ENCODE results near the gene GRM4.

The GRM4 gene

DNA sequence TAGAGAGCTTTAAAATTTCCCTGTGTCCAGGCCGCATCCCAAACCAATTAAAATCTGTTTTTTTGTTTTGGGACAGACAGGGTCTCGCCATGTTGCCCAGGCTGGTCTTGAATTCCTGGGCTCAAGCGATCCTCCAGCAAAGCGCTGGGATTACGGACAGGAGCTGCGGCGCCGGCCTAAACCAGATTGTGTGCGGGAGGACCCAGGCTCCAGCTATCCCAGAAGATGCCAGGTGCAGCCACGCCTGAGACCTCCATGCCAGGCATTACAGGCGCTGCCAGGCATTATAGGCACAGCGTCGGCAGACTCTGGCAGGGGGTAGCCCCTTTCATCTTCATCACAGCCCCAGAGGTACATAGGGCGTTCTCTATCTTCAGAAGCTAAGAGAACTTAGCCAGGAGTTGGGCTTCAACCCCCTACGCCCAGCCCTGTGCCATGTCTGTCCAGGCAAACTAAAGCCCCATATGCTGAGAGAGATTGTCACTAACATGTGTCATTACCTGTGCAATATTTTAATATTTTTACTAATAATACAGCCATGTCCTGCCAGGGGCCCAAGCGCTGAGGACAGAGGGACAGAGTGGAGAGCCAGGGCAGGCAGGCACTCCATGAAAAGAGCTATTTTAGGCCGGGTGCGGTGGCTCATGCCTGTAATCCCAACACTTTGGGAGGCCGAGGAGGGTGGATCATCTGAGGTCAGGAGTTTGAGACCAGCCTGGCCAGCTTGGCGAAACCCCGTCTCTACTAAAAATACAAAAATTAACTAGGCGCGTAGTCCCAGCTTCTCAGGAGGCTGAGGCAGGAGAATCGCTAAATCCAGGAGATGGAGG, 9.8 kb upstream of the GRM4 start:
- 94% methylated on average over 24 of the region's 24 CpGs for WGBS
- Histone ChIP-seq H3K4me1 (ENCODE audit: insufficient read depth, low read length) (peaks cover 5% of the 10 kb centered on the region; the same call in 1 of the 2 replicates), H3K27me3 (ENCODE audit: insufficient read depth, low read length) (peaks cover 48% of the 10 kb centered on the region), H3K9ac (ENCODE audit: low read depth, low read length) (no peak overlapping the region), H3K9me3 (ENCODE audit: insufficient read depth, low read depth, low read length) (peaks cover 9% of the 10 kb centered on the region), H3K4me3 (ENCODE audit: low read length) (peak overlapping the region; percentile 54; the same call in 1 of the 2 replicates), H3K27ac (ENCODE audit: low read depth, low read length) (no peak overlapping the region), H3K36me3 (ENCODE audit: insufficient read depth, low read length) (no peaks in the 10 kb centered on the region)

DNA sequence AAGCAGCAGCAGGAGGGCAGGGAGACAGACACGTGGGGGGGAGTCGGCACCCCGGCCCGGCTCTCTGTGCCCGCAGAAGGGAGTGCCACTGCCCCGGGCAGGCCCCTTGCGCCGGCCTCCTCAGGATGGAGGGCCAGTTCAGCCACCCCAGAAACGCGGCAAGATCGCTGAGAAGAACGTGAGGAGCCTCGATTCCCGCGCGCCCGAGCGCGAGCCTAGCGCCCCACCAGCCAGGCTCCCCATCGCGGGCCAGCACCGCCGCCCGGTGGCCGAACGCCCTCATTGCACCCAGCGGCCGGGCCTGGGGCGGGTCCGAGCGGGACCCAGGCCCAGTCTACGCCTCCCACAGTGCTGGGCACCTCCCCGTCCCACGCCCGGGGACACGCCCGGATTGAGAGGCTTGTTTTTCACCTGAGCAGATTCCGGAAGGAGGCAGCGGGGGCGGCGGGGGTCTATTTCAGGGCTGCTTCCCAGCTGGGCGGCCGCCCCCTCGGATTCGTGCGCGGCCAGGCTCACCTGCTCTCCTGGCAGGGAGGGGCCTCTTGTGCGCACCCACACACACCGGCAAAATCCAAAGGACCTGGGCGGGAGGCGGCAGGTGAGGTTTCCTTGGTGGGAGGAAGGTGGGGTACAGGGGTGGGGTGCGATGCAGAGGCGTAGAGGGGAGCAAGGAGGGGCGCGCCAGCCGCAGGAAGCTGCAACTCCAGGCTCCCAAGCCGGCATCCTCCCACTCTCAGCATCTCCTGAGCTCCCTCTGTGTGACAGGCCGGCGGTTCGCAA, 9.0 kb upstream of the GRM4 start:
- Histone ChIP-seq H3K36me3 (ENCODE audit: insufficient read depth, low read length) (no peaks in the 10 kb centered on the region), H3K4me3 (ENCODE audit: low read length) (peak overlapping the region; percentile 54), H3K9me3 (ENCODE audit: insufficient read depth, low read depth, low read length) (peaks cover 5% of the 10 kb centered on the region; the same call in 1 of the 2 replicates), H3K27me3 (ENCODE audit: insufficient read depth, low read length) (peaks cover 51% of the 10 kb centered on the region), H3K9ac (ENCODE audit: low read depth, low read length) (no peak overlapping the region), H3K27ac (ENCODE audit: low read depth, low read length) (no peak overlapping the region), H3K4me1 (ENCODE audit: insufficient read depth, low read length) (peaks cover 9% of the 10 kb centered on the region)
- WGBS, result 19% methylated on average over 61 of the region's 61 CpGs

DNA sequence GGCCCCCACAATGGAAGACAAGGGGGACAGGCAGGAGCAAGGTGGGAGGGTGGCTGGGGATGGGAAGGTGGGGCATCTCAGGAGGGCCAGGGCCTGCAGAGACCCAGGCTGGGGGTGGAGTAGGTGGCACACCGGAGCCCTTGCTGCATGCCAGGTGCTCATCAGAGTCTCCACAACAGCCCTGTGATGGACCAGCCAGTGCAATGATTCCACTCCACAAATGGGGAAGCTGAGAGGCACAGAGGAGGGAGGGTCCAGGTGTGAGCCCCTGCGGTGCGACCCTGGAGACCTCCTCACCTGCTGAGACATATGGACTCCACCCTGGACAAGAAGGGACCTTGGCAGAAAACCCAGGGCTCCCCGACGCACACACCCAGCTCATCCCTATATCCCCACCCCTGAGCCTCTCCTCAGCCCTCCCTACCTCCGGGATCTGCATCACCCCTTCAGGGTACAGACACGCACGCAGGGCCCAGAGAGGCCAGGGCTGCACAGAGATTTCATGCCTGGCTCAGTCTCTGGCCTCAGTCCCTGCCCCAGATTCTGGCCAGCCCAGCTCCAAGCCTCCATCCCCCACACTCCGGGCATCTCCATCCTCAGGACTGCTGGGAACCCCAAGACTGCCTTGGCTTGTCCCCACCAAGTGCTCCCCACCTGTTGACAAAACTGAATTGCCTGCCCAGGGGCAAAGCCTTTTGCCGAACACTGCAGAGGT, 7.1 kb upstream of the GRM4 start:
- Histone ChIP-seq H3K9me3 (ENCODE audit: insufficient read depth, low read depth, low read length) (no peaks in the 10 kb centered on the region), H3K4me3 (ENCODE audit: low read length) (no peak overlapping the region), H3K27ac (ENCODE audit: low read depth, low read length) (no peak overlapping the region), H3K4me1 (ENCODE audit: insufficient read depth, low read length) (peaks cover 15% of the 10 kb centered on the region), H3K36me3 (ENCODE audit: insufficient read depth, low read length) (no peaks in the 10 kb centered on the region), H3K9ac (ENCODE audit: low read depth, low read length) (no peak overlapping the region), H3K27me3 (ENCODE audit: insufficient read depth, low read length) (peaks cover 51% of the 10 kb centered on the region)
- WGBS, result 90% methylated on average over 10 of the region's 10 CpGs

DNA sequence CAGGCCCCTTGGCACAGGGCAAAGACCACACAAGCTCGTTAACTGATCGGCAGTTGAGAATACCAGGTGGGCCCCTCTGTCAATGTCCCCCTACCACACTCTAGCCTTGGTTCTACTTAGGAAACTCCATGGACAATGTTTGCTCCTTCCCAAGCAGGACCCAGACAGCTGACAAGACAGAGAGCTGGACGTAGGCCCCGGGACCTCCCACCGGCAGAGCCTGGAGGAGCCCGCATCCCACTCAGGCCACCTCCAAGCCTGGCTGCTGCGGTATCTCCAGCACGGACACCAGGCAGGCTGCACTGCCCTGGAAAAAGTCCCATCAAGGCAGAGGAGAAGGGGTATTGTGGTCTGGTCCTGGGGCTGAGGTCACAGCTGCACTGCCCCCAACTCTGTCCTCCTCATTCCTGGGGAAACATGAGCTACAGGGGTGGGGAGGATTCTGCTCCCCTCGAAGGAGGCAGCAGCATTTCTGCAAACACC, 6.2 kb upstream of the GRM4 start:
- H3K4me3 ChIP-seq (ENCODE audit: low read length), result no peak overlapping the region
- 78% methylated on average over 9 of the region's 9 CpGs for WGBS
- H3K27ac ChIP-seq (ENCODE audit: low read depth, low read length), result no peak overlapping the region
- peaks cover 16% of the 10 kb centered on the region for H3K4me1 ChIP-seq (ENCODE audit: insufficient read depth, low read length)
- no peaks in the 10 kb centered on the region for H3K36me3 ChIP-seq (ENCODE audit: insufficient read depth, low read length)
- H3K9me3 ChIP-seq (ENCODE audit: insufficient read depth, low read depth, low read length), result no peaks in the 10 kb centered on the region
- H3K9ac ChIP-seq (ENCODE audit: low read depth, low read length), result no peak overlapping the region
- H3K27me3 ChIP-seq (ENCODE audit: insufficient read depth, low read length), result peaks cover 56% of the 10 kb centered on the region

DNA sequence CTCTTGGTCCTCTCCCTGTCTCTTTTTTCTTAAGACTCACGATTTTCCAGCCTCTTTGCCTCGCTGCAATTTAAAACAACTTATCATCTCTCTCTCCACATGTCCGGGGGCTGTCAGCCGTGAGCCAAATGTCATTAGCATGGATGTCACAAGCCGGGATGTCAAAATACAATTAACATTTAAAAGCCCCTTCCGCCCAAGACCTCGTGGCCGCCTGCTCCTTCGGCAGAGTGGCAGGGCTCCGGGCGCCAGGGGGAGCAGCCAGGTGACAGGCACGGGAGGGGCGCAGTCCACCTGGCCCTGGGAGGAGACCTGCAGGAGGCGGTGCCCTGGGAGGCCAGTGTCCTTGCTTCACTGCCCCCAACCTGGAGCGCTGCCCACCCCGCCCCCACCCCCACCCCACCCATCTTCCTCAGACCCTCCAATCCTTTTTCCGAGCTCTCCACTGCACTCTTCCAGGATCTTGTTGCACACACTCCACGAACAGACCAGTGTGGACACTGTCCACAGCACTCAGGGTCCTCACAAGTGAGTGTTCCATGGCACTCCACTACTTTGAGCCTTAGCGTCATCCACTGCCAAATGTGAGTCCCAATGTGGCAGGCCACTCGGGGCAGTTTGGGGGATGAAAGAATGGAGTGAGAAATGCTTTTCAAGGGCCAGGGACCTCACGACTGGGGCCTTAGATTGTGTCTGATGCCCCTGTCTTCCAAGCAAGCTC, 5.6 kb upstream of the GRM4 start:
- H3K9ac ChIP-seq (ENCODE audit: low read depth, low read length), result no peak overlapping the region
- no peak overlapping the region for H3K4me3 ChIP-seq (ENCODE audit: low read length)
- H3K36me3 ChIP-seq (ENCODE audit: insufficient read depth, low read length), result no peaks in the 10 kb centered on the region
- H3K4me1 ChIP-seq (ENCODE audit: insufficient read depth, low read length), result peaks cover 16% of the 10 kb centered on the region
- H3K27me3 ChIP-seq (ENCODE audit: insufficient read depth, low read length), result peaks cover 62% of the 10 kb centered on the region
- H3K9me3 ChIP-seq (ENCODE audit: insufficient read depth, low read depth, low read length), result no peaks in the 10 kb centered on the region
- H3K27ac ChIP-seq (ENCODE audit: low read depth, low read length), result no peak overlapping the region
- WGBS, result 18% methylated on average over 20 of the region's 21 CpGs

DNA sequence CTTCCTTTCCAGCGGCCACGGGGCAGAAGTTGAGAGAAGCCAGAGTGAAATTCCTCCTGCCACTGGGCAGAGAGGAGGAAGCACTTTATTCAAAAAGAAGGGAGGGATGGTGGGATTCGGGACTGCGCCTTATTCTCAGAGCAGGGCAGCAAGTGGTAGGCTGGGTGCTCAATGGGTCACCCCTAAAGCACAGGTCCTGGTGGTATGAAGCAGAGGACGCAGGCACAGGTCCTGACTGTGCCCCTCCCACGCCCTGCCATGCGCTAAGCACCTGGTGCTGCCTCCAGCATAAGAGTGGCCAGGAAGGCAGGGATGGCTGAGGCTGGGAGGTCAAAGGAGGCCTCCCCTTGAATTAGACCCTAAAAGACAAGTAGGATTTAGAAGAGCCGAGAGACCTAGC, 4.9 kb upstream of the GRM4 start:
- Histone ChIP-seq H3K9me3 (ENCODE audit: insufficient read depth, low read depth, low read length) (no peaks in the 10 kb centered on the region), H3K27me3 (ENCODE audit: insufficient read depth, low read length) (peaks cover 68% of the 10 kb centered on the region), H3K9ac (ENCODE audit: low read depth, low read length) (no peak overlapping the region), H3K4me1 (ENCODE audit: insufficient read depth, low read length) (peaks cover 18% of the 10 kb centered on the region), H3K4me3 (ENCODE audit: low read length) (no peak overlapping the region), H3K27ac (ENCODE audit: low read depth, low read length) (no peak overlapping the region), H3K36me3 (ENCODE audit: insufficient read depth, low read length) (no peaks in the 10 kb centered on the region)
- 55% methylated on average over 8 of the region's 8 CpGs for WGBS

DNA sequence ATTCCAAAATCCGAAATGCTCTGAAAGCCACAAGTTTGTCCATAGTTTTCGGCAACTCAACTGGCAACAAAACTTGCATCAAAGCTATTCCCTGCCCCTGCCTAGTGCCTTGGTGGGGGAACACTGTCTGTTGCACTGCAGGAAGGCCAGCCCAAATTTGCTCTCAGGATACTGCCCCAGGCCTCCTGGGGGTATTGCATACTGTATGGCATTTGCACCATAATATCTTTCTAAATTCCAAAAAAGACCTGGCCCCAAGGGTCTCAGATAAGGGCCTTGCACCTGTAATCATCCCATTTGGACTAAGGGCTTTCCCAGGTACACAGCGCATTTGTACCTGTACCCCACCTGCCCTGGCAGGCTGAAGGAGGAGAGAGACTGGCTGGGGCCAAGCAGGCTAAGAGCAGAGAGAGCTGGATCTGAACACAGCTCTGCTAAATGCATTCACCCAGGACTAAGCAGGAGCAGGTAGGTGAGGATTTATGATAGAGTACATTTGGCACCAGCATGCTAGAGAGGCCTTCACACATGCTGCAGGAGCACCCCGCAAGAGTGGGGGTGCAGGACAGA, 4.0 kb upstream of the GRM4 start:
- Histone ChIP-seq H3K4me1 (ENCODE audit: insufficient read depth, low read length) (peaks cover 18% of the 10 kb centered on the region), H3K36me3 (ENCODE audit: insufficient read depth, low read length) (no peaks in the 10 kb centered on the region), H3K9ac (ENCODE audit: low read depth, low read length) (no peak overlapping the region), H3K9me3 (ENCODE audit: insufficient read depth, low read depth, low read length) (no peaks in the 10 kb centered on the region), H3K27ac (ENCODE audit: low read depth, low read length) (no peak overlapping the region), H3K27me3 (ENCODE audit: insufficient read depth, low read length) (peaks cover 68% of the 10 kb centered on the region), H3K4me3 (ENCODE audit: low read length) (no peak overlapping the region)
- WGBS, result 62% methylated on average over 4 of the region's 4 CpGs

DNA sequence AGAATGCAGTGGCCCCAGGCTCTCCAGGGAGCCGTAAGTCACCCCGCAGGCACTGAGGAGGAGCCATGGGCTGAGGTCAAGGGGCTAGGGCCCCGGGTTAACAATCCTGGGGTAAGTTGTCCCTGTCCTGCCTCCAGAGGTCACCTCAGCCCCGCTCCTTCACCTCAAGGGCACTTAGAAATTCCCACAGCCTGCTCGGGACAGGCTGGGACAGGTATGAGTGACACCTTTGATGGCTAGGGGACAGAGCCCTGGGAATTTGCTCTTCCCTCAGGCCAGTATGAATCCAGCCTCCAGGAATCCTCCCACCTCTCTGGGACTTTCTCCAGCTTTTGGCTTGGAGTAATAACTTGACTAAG, 3.5 kb upstream of the GRM4 start:
- no peak overlapping the region for H3K9ac ChIP-seq (ENCODE audit: low read depth, low read length)
- H3K4me1 ChIP-seq (ENCODE audit: insufficient read depth, low read length), result peaks cover 18% of the 10 kb centered on the region
- H3K27me3 ChIP-seq (ENCODE audit: insufficient read depth, low read length), result peaks cover 69% of the 10 kb centered on the region
- H3K4me3 ChIP-seq (ENCODE audit: low read length), result no peak overlapping the region
- no peak overlapping the region for H3K27ac ChIP-seq (ENCODE audit: low read depth, low read length)
- no peaks in the 10 kb centered on the region for H3K9me3 ChIP-seq (ENCODE audit: insufficient read depth, low read depth, low read length)
- no peaks in the 10 kb centered on the region for H3K36me3 ChIP-seq (ENCODE audit: insufficient read depth, low read length)
- 23% methylated on average over 5 of the region's 5 CpGs for WGBS

DNA sequence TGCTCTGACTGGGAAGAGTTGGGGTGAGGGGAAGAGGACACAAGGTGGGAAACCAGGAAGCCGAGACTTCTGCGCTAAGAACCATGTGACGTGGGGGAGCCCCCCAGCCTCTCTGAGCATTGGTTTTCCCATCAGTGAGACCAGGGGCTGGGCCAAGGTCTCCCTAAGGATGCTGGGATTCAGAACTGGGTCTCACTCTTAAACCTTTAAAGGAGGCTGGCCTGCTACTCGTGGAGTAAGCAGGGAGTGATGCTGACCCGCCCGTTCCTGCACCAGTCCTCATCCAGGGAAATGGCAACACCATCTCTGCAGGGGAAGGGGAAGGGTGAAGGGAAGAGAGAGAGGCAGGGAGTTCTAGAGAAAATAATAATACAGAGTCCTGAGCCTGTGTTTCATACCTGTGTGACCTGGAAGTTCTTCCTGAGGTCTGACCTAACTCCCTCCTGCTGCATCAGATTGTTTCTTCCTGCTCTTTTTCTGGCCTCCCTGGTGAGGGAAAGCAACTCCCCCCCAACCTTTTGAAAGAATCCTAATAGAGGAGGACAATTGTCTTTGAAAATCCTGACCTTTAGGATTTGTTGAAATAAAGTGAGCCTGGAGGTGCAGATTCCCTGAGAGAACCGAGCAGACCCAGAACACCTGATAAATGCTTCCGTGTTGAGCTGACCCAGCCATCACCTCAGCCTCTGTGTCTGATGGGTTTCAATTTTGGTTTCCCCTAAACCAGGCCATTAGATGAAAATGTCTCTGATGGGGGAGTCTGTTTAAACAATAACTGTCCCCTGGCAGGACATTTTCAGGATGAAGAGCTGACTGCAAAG, 3.0 kb upstream of the GRM4 start:
- Histone ChIP-seq H3K4me3 (ENCODE audit: low read length) (no peak overlapping the region), H3K27me3 (ENCODE audit: insufficient read depth, low read length) (peaks cover 69% of the 10 kb centered on the region), H3K27ac (ENCODE audit: low read depth, low read length) (no peak overlapping the region), H3K4me1 (ENCODE audit: insufficient read depth, low read length) (peaks cover 18% of the 10 kb centered on the region), H3K9ac (ENCODE audit: low read depth, low read length) (no peak overlapping the region), H3K9me3 (ENCODE audit: insufficient read depth, low read depth, low read length) (no peaks in the 10 kb centered on the region), H3K36me3 (ENCODE audit: insufficient read depth, low read length) (no peaks in the 10 kb centered on the region)
- 70% methylated on average over 8 of the region's 8 CpGs for WGBS

Data from HUES64 (cell line).